Stimulated activated CD8-positive, alpha-beta memory T cell treated with anti-CD3 and anti-CD28 coated beads, Interleukin-15, amount 100 ng/mL, for 1 hour (primary cell): ENCODE measurements around the gene ZMYND19.
"Not testable (repeated sequence)": the region's sequence is repeated elsewhere in the genome, so short reads cannot be mapped to it uniquely, and the experiment has no call there.

ENCODE experiments used
- DNase-seq: peaks from one replicate; pipeline ENCODE4 v3.0.0-alpha.2; 2020; ENCODE audit warnings: low read depth

ZMYND19 gene

DNA sequence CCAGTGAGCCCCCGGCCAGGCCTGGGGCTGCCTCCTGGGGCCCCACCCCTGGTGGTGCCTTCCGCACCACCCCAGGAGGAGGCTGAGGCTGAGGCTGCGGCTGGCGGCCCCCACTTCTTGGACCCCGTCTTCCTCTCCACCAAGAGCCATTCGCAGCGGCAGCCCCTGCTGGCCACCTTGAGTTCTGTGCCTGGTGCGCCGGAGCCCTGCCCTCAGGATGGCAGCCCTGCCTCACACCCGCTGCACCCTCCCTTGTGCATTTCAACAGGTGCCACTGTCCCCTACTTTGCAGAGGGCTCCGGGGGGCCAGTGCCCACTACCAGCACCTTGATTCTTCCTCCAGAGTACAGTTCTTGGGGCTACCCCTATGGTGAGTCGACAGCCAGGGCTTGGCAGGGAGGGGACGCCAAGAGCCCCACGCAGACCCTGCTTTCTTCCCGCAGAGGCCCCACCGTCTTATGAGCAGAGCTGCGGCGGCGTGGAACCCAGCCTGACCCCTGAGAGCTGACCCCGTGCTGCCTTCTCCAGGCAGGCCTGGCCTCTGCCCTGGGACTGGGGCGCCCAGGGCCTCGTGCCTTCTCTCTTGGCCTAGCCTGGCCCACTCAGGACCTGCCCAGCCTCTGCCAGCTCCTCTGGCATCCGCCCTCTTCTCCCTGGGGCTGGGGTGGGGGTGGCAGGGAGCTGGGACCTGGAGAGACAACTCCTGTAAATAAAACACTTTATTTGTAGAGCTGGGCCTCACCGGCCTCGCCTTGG, 24.5 kb upstream of the ZMYND19 start:
- no peak for DNase-seq

DNA sequence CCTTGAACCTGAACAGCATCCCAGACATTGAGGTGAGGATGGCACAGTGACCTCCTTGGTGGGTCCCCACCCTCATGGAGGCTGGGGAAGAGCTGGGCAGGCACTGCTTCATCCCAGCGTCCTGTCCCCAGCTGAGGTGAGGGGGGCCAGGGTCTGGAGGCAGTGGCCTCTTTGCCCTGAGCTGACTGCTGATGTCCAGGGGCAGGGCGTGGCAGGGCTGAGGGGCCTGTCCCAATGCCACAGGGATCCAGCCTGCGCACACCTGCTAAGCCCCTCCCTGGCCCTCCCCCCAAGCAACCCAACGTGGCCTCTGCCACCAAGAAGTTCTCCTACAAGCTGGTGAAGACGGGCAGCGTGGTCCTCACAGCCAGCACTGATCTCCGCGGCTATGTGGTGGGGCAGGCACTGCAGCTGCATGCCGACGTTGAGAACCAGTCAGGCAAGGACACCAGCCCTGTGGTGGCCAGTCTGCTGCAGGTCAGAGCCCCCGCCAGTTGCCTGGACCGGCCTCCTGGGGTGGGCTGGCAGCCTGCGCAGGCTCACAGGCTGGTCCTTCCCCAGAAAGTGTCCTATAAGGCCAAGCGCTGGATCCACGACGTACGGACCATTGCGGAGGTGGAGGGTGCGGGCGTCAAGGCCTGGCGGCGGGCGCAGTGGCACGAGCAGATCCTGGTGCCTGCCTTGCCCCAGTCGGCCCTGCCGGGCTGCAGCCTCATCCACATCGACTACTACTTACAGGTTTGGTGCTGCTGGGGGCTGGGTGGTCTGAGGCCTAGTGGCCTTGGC, 23.6 kb upstream of the ZMYND19 start:
- DNase-seq = no peak

DNA sequence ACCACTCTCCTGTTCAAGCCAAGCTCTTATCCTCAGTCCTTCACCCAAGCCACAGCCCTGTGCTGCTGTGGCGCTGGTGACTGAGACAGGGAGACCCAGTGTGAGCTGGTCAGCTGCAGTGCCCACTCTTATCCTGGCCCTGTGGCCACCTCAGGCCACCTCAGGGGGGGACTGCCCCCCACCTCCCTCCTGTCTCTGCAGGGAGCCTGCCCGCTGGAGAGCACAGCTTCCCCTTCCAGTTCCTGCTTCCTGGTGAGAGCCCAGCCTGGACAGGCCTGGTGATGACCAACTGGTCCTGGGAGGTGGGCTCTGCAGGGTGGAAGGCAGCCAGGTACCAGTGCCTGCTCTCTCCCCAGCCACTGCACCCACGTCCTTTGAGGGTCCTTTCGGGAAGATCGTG, 22.9 kb upstream of the ZMYND19 start:
- no peak for DNase-seq

DNA sequence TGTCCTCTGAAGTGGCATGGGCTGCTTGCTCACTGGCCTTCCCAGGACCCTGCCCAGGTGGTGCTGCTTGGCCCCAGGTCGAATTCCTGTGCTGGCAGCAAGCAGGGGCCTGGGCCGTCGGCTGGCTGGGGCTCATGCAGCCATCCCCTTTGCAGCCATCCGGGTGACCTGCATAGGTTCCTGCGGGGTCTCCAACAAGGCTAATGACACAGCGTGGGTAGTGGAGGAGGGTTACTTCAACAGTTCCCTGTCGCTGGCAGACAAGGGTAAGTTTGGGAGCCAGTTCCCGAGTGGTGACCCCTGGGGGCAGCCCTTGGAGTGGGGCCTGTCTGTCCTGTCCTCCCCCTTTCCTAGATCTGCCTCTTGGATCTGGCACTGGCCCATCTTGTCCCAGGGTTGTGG, 22.4 kb upstream of the ZMYND19 start:
- DNase-seq = no peak

DNA sequence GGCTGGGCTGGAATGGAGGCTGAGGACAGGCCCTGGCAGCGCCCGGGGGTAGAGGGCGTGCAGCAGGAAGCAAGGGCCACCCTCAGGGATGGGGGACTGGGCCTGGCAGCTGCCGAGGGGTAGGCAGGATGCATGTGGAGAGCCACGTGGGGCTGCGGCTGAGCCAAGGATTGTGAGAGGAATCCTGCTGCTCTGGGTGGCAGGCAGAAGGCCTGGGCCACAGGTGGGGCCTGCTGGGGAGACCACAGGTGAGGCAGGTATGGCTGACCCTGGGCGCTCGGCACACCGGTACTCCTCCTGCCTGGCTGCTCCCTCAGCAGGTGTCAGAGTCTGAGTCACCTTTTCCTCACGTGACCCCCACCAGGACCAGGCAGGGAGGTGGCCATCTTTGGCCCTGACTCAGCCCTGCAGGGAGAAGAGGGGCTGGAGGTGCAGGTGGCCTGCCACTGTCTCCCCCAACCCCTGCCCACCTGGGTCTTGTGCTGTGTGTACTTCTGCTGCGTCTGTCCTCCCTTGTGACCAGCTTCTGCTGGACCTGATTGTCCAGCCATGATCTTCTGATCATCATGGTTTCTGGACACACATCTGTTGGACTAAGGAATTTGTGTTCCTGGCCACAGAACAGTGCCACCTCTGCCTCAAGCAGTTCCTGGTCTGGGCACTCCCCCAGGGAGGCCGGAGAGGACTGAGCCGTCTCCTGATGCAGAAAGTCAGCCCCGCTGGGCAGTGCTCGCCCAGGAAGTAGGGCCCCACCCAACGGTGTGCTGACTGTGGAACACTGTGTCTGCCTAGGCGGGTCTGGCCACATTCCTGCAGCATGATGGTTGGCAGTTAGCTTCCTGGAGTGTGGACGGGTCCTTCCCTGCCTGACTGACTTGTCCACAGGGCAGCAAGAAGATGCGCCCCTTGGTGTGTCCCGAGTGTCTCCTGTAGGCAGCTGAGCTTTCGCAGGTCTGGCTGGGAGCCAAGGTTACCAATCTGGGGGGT, 21.6 kb upstream of the ZMYND19 start:
- no peak for DNase-seq

DNA sequence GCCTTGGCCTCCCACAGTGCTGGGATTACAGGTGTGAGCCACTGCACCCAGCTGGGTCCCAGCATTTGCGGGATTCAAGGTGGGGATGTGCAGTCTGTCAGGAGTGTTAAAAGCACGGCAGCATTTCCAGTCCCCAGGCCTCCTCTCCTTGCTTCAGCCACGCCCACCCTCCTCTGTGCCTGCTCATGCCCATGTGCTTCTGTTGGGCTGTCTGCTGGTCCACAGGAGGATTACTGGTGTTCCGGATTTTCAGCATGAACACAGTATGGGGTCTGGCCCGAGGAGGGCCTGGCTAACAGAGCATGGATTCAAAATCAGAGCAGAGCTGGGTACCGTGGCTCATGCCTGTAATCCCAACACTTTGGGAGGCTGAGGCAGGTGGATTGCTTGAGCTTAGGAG, 20.6 kb upstream of the ZMYND19 start:
- DNase-seq = no peak

DNA sequence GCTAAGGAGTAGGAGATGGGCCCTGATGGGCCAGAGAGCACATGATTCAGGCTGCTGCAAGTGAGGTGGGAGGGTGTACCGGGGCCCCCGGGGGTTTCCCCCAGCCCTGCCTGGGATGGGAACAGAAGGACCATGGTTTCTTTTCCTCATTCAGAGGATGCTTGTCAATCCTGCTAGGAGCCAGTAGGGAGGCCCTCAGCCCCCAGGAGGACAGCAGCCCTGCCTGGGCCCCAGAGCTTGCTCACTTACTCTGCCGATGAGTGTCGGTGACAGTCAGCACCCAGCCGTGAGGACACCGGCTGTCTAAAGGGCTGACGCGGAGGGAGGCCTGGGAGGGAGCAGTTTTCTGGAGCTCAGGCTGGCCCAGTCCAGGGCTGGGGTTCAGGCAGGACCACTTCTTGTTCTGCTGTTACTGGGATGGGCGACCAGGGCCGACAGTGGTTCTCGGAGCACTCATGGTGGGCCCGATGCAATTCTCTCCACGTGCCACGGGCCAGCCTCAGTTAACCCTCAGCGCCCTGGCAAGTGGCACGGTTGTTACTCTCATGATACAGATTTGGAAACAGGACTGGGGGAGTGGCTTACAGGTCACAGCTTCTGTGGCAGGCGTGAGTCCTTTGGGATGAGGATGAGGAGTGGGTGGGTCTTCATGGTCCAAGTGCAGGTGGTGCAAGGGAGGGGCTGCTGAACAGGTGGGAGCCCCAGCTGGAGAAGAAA, 17.0 kb upstream of the ZMYND19 start:
- DNase-seq = no peak

DNA sequence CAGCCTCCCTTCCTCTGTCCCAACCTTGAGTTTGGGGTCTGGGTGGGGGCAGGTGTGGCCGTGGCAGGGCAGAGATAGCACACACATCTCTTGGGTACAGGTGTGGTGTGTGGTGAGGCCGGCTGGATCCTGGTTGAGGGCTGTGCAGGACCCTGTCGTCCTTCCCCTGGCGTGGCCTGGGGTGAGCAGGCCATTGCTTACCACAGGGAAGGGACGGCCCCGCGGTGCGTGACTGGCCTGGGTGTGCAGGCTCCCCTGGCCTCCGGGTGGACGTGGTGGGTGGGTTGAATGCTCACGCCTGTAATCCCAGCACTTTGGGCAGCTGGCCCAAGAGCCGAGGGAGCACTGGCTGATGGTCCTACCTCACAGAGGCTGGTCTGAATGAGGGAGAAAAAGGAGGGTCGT, 16.4 kb upstream of the ZMYND19 start:
- no peak for DNase-seq

DNA sequence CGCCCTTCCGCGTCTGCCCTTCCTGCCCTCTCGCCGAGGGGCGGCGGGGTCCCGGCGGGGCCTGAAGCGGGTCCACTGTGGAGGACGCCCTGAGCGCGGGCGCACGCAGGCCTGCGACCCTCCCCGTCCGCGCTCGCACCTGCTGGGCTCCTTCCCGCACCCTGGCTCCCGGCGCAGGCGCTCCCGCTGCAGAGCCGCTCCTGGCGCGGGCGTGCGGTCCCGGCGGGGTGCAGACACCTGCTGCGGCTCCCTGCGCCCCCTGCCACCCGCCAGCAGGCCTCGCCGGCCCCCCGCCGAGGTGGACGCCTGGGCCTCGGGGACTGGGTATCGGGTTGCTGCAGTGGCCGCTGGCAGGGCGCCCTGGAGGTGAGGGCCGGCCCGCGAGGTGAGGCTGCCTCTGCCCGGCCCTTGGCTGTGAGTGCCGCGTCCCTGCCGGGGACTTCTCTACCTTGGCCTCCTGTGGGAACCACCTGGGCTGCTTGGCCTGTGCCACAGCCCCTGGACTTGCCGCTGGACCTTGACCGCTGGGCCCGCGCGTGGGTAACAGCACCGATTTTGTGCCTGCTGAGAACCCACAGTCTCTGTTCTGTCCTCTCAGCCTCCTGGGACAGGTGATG, 15.8 kb upstream of the ZMYND19 start:
- DNase-seq = no peak

DNA sequence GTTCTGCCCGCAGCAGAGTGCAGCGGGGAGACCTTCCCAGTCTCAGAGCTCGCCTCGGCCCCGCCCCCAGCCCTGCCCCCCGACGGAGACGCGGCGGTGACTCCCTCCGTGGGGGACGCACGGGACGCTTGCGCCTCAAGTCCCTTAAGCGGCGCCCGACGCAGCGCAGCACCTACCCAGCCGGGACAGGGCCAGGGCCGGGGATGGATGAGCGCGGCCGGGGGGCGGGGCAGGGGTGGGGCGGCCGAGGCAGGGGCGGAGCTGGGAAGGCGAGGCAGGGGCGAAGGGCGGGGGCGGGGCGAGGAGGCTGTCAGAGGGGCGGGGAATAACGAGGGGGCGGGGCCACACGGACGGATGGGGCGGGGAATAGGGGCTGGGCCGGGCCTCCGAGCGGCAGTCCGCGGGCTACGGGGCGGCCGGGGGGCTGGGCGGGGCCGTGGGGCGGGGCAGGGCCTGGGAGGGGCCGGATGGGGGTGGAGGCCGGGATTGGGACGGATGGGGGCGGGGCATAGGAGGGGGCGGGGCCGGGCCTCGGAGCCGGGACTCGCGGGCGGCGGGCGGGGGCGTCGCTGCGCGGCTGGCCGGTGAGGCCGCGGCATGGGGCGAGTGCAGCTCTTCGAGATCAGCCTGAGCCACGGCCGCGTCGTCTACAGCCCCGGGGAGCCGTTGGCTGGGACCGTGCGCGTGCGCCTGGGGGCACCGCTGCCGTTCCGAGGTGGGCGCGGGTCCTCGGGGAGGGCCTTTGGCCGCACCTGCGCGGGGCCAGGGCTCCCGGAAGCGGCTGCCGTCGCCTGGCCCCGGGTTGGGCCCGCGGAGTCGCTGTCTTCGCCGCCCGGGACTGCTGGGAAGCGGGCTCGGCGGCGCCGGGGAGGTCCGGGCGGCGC, 15.1 kb upstream of the ZMYND19 start, which contains the start of gene ARRDC1:
ARRDC1 (plus strand) TSS at position 566 of the 884 bp plus-strand sequence; CDS start at position 598, 32 bp downstream.
- peak; percentile 83 for DNase-seq

DNA sequence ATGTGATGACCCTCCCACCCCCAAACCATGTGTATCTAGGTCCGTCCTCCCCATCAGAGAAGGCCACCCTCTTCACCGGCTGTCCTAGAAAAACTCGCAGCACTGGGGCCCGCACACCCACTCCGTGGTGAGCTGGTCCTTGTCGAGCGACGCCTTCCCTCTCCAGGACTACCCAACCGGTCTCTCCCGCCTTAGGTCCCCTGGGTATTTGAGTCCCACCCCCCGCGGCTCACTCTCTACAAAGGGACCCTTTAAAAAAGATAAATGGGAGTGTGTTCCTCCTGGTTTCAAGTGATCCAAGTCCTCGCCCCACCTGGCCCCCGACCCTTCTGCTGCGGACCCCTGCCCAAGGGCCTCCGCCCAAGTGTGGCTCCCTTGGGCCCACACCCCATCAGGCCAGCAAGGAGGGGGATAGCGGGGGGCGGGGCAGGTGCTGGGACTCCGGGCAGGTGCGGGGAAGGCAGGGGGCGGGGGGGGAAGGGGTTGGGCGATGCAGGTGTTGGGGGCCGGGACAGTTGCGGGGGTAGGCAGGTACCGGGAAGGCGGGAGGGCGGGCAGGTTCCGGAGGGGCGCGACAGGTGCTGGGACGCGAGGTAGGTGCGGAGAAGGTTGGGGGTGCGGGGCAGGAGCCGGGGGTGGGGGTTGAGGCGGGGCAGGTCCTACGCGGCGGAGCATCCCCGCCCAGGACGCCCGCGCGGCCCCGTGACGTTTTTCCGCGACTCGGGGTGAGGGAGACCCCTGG, 14.2 kb upstream of the ZMYND19 start:
- DNase-seq = no peak

DNA sequence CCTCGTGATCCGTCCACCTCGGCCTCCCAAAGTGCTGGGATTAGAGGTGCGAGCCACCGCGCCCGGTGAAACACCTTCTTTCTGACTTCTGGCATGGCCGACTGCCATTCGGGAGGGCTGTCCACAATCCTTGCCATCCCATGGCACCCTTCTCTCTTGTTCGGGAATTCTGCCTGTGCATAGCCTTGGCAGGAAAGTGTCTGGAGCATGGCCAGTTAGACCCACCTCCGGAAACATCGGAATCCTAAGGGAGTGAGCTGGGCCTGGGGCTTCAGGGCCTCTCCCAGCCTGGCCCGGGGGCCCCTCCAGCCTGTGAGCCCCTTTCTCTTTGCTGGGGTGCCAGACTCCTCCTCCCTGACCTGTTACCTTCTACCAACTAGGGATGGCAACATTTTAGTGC, 13.6 kb upstream of the ZMYND19 start:
- DNase-seq = no peak

DNA sequence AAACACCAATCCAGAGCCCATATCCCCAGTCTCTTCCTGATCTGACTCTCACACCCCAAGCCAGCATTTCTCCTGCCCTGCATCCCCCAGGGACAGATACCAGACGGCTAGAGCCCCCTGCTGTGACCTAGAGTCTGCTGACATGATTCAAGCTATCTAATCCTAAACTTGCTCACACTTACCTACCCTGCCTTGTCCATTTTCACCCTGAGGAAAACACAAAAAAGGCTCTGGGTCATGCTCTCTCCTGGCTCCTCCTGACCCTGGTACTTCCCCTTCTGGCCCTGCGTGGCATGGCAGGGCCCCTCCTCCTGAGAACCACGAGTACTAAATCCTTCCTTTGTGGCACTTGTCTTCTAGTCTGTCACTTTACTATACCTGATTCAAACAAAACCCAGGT, 12.3 kb upstream of the ZMYND19 start:
- no peak for DNase-seq

DNA sequence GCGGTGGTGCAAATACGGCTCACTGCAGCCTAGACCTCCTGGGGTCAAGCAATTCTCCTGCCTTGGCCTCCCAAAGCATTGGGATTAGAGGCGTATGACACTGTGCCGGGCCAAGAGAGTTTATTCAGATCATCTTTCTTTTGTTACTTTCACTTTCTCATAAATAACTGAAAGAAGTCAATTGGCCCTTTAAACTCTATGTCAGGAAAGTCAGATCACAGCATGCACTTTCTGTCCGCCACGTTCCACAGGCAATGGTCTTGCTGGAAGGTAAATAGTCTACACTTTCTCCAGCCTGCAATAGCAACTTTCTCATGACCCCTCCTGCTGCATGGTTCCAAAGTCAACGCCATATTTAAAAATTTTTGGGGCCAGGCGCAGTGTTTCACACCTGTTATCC, 8.6 kb upstream of the ZMYND19 start:
- DNase-seq = no peak

DNA sequence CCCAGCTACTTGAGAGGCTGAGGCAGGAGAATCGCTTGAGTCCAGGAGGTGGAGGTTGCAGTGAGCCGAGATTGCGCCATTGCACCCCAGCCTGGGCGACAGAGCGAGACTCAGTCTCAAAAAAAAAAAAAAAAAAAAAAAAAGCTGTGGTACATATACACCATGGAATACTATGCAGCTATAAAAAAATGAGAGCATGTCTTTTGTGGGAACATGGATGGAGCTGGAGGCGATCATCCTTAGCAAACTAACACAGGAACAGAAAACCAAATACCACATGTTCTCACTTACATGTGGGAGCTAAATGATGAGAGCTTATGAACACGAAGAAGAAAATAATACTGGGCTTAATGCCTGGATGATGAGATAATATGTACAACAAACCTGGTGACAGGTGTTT, 6.3 kb upstream of the ZMYND19 start:
- not testable (repeated sequence) for DNase-seq

DNA sequence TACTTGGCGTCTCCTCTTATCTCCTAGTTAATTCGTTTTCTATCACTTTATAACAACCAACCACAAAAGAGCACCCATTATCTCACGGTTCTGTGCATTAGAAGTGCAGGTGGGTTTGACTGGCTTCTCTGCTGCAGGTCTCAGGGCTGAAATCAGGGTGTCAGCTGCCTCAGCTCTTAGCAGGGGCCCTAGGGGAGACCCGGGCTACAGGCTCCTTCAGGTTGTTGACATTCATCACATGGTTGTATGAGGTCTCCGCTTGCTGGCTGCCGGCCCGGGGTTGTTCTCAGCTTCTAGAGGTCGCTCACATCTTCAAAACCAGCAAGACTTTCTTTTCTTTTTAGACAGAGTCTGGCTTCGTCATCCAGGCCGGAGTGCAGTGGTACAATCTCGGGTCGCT, 2.9 kb upstream of the ZMYND19 start:
- DNase-seq = no peak

DNA sequence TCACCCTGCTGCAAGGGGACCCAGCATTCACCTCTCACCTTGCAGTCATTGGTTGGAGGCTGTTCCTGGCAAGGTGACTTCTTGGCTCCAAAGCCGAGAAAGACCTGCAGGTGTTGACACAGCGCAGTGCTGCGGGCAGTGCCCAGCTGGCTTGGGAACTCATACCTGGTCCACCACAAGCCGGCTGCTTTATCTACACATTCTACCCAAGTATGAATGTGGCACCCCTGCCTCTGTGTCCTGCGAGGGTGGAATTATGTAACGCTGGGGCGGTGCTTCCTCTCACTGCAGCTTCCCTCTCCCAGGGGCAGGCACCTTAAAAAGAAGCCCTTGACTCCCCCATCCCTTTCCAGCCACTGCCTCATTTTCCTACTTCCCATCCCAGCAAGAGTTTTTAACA, 2.5 kb upstream of the ZMYND19 start:
- DNase-seq = no peak

DNA sequence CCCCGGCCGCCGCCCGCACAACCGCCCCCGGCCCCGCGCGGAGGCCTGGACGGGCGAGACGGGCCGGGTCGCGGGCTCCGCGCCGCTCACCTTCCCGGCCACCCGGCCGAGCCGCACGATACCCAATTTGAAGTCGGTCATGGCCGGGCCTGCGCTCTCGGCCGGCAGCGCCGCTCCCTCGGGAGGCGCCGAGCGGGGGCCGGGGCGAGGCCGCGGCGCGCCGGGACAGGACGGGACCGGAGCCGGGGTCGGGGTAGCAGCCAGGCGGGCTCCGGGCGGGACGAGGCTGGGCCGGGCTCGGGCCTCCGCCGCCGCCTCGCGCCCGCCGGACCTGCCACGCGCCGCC, 216 bp downstream of the ZMYND19 start:
- DNase-seq = no peak

DNA sequence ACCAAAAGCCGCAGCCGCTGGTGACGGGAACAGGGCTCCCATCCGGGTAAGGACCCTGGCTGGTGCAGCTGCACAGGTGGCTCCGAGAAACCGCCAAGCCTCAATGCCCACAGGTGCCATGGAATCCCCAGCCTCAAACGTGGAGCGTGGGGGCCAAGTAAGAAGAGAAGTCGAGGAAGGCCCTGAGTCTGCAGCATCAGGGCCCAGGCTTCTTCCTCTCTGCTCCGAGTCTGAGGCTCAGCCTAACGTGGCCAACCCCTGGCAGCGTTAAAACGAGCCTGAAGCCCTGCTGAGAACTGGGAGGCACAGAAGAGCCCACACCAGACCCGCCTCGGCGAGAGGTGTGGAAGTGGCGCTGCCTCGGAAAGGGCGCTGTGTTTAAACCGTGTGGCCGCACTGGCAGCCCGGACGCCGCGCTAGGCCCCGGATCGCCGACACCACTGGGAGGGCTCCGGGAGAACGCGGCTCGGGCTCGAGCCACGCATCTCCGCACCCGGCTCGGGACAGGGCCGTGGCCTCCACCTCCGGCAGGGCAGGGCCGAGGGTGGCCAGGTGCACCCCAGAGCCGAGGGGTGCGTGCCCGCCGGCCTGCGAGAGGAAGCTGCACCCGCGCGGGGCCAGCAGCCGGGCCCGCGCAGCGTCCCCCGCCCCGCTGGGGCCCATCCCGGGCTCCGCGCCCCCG, 730 bp downstream of the ZMYND19 start:
- no peak for DNase-seq
